ENCODE data around the gene SLC8A2.

GRCh38 chr19:47461876-47462275, 9.8 kb downstream of the SLC8A2 start:
- TF ChIP-seq POLR2A (IDR thresholded peaks at IDR 0.05; ENCODE audit: low read length) (no peak), GATA1 (IDR thresholded peaks at IDR 0.05; ENCODE audit: low read depth, low read length) (no peak)

Data from erythroblast (primary cell).